SK-N-SH (cell line): ENCODE data around the gene CPA4. TPM values are rescaled to one million over a fixed set of nuclear protein-coding genes. Genes with fewer than 3 reads are reported as not detected.

ENCODE experiments used
- CTCF ChIA-PET: fragments of 300-600, 350-600 bp; formaldehyde crosslinking; extraction: SDS; loops from one replicate; lab custom pipeline; 2021; lab: Yijun Ruan, JAX
- POLR2A ChIA-PET: fragments of 350-600 bp; sonication (Branson Sonifier 250); formaldehyde crosslinking; extraction: SDS; loops from one replicate; lab custom pipeline; 2020; ENCODE audit warnings: antibody characterized with exemption, inconsistent platforms; lab: Yijun Ruan, JAX
- DNase-seq: peaks from one replicate; pipeline ENCODE4 v3.0.0; 2012
- H2AFZ ChIP-seq: fragments of 200-600 bp; sonication (generic); 2 replicates; pipeline ENCODE4 v1.8.1; 2016; ENCODE audit warnings: antibody characterized with exemption, mild to moderate bottlenecking, low read depth
- H3F3A ChIP-seq: fragments of 200-600 bp; sonication (generic); replicated peaks from 2 replicates; pipeline ENCODE3; 2016; ENCODE audit warnings: antibody characterized with exemption, mild to moderate bottlenecking; ENCODE audit not compliant: insufficient read depth
- H3K27ac ChIP-seq, 2 experiments: fragments of 200-500 bp in 1 of 2; fragments of 200-600 bp in 1 of 2; sonication (Bioruptor generic) in 1 of 2; sonication (generic), shearing (Covaris generic) in 1 of 2; 2 replicates each; pipeline versions ENCODE4 v1.5.1 to v1.6.1; 2014 to 2016; ENCODE audit warnings: low read depth in 2 of 2, inconsistent platforms in 1 of 2, low read length in 1 of 2, mild to moderate bottlenecking in 1 of 2, mixed read lengths in 1 of 2
- H3K27me3 ChIP-seq: fragments of 200-600 bp; sonication (generic), shearing (Covaris generic); 2 replicates; pipeline ENCODE4 v1.6.1; 2016; ENCODE audit warnings: mixed run types; ENCODE audit not compliant: insufficient read depth
- H3K36me3 ChIP-seq, 2 experiments: fragments of 200-500 bp in 1 of 2; fragments of 200-600 bp in 1 of 2; sonication (Bioruptor generic) in 1 of 2; sonication (generic) in 1 of 2; replicated peaks in 1 of 2; 2 replicates each; pipeline versions ENCODE3 to v1.5.1; 2014 to 2016; ENCODE audit warnings: low read length in 1 of 2, mild to moderate bottlenecking in 1 of 2; ENCODE audit not compliant: insufficient read depth in 2 of 2, control insufficient read depth in 1 of 2
- H3K4me1 ChIP-seq, 2 experiments: fragments of 200-500 bp in 1 of 2; fragments of 200-600 bp in 1 of 2; sonication (Bioruptor generic) in 1 of 2; sonication (generic), shearing (Covaris generic) in 1 of 2; 2 replicates each; pipeline versions ENCODE4 v1.5.1 to v1.6.1; 2014 to 2016; ENCODE audit warnings: low read depth in 1 of 2, low read length in 1 of 2, mixed run types in 1 of 2; ENCODE audit not compliant: insufficient read depth in 2 of 2, control insufficient read depth in 1 of 2
- H3K4me2 ChIP-seq: fragments of 200-600 bp; sonication (generic), shearing (Covaris generic); 2 replicates; pipeline ENCODE4 v1.6.1; 2017; ENCODE audit warnings: mixed run types
- H3K4me3 ChIP-seq, 2 experiments: fragments of 200-500 bp in 1 of 2; fragments of 200-600 bp in 1 of 2; sonication (Bioruptor generic) in 1 of 2; sonication (generic), shearing (Covaris generic) in 1 of 2; 2 replicates each; pipeline versions ENCODE4 v1.5.1 to v1.8.1; 2014 to 2016; ENCODE audit warnings: low read depth in 2 of 2, inconsistent platforms in 1 of 2, low read length in 1 of 2, mild to moderate bottlenecking in 1 of 2, mixed read lengths in 1 of 2, moderate library complexity in 1 of 2
- H3K79me2 ChIP-seq: fragments of 200-600 bp; sonication (generic); 2 replicates; pipeline ENCODE4 v1.8.1; 2017; ENCODE audit warnings: mild to moderate bottlenecking; ENCODE audit not compliant: insufficient read depth
- H3K9ac ChIP-seq: fragments of 200-600 bp; sonication (generic); 2 replicates; pipeline ENCODE4 v1.6.1; 2017; ENCODE audit warnings: mixed run types
- H3K9me2 ChIP-seq: fragments of 200-600 bp; sonication (generic); 2 replicates; pipeline ENCODE4 v1.6.1; 2017; ENCODE audit warnings: mixed run types
- H3K9me3 ChIP-seq: fragments of 200-600 bp; sonication (generic); 2 replicates; pipeline ENCODE4 v1.6.1; 2017; ENCODE audit warnings: mixed run types, mild to moderate bottlenecking, moderate library complexity
- H4K20me1 ChIP-seq: fragments of 200-600 bp; sonication (generic); 2 replicates; pipeline ENCODE4 v1.6.1; 2017; ENCODE audit warnings: mild to moderate bottlenecking, mixed run types; ENCODE audit not compliant: insufficient read depth
- CTCF ChIP-seq: fragments of 200-600 bp; sonication (generic); IDR thresholded peaks from 2 replicates; pipeline ENCODE4 v1.6.1; 2017; ENCODE audit warnings: antibody characterized with exemption, mild to moderate bottlenecking, moderate library complexity
- ELF1 ChIP-seq: IDR thresholded peaks from 2 replicates; pipeline ENCODE4 v1.4.0; 2012
- EP300 ChIP-seq, 2 experiments: IDR thresholded peaks; 2 replicates each; pipeline versions ENCODE4 v1.4.0 to v1.6.1; 2012; ENCODE audit warnings: borderline replicate concordance in 1 of 2, low read depth in 1 of 2, low read length in 1 of 2
- EZH2phosphoT487 ChIP-seq: fragments of 200-600 bp; sonication (generic); IDR thresholded peaks from 2 replicates; pipeline ENCODE4 v1.6.1; 2017; ENCODE audit warnings: low read depth, mixed run types, mild to moderate bottlenecking, antibody characterized with exemption, moderate library complexity, borderline replicate concordance
- FOXM1 ChIP-seq: IDR thresholded peaks from 2 replicates; pipeline ENCODE4 v1.4.0; 2012; ENCODE audit warnings: low read depth, mild to moderate bottlenecking
- IRF3 ChIP-seq: fragments of 150-350 bp; IDR thresholded peaks from 2 replicates; pipeline ENCODE4 v1.6.1; 2016; ENCODE audit warnings: mild to moderate bottlenecking, low read depth, low read length
- MAX ChIP-seq: IDR thresholded peaks from 2 replicates; pipeline ENCODE4 v1.4.0; 2012; ENCODE audit warnings: low read depth
- MXI1 ChIP-seq: IDR thresholded peaks from 2 replicates; pipeline ENCODE4 v1.6.1; 2012; ENCODE audit warnings: mild to moderate bottlenecking, low read depth, low read length, improper control_type of control experiment
- RCOR1 ChIP-seq: fragments of 150-350 bp; IDR thresholded peaks from 2 replicates; pipeline ENCODE4 v1.6.1; 2017; ENCODE audit warnings: antibody characterized with exemption, low read length
- RFX5 ChIP-seq: IDR thresholded peaks from 2 replicates; pipeline ENCODE4 v1.6.1; 2012; ENCODE audit warnings: mild to moderate bottlenecking, improper control_type of control experiment, low read length
- RXRA ChIP-seq: IDR thresholded peaks from 2 replicates; pipeline ENCODE4 v1.4.0; 2012; ENCODE audit warnings: low read depth, mild to moderate bottlenecking, borderline replicate concordance
- SMC3 ChIP-seq: IDR thresholded peaks from 2 replicates; pipeline ENCODE4 v1.6.1; 2012; ENCODE audit warnings: low read depth, low read length, improper control_type of control experiment
- TAF1 ChIP-seq: IDR thresholded peaks from 2 replicates; pipeline ENCODE4 v1.6.1; 2012; ENCODE audit warnings: low read depth, mild to moderate bottlenecking, low read length, moderate library complexity, borderline replicate concordance
- TCF12 ChIP-seq: IDR thresholded peaks from 2 replicates; pipeline ENCODE4 v1.4.0; 2012
- TEAD4 ChIP-seq: IDR thresholded peaks from 2 replicates; pipeline ENCODE4 v1.4.0; 2012; ENCODE audit warnings: mild to moderate bottlenecking, borderline replicate concordance; ENCODE audit not compliant: insufficient read depth
- USF1 ChIP-seq: IDR thresholded peaks from 2 replicates; pipeline ENCODE4 v1.4.0; 2012; ENCODE audit warnings: low read depth, borderline replicate concordance
- YY1 ChIP-seq: IDR thresholded peaks from 2 replicates; pipeline ENCODE4 v1.4.0; 2012; ENCODE audit warnings: low read depth, mild to moderate bottlenecking
- ZBTB33 ChIP-seq: IDR thresholded peaks from 2 replicates; pipeline ENCODE4 v1.4.0; 2012; ENCODE audit warnings: low read depth, borderline replicate concordance
- polyA plus RNA-seq, 3 experiments: library from polyadenylated mRNA; depleted of rRNA; stranded (reverse); fragments of >200 nt; gene quantifications; 2 replicates each; pipeline ENCODE4 v1.2.3, GENCODE V29; 2012

CPA4 gene
- polyA plus RNA-seq, 1 of the 3 experiments (the other 2 are of a cell fraction), result 176 TPM

GRCh38 chr7:130302649-130303048, 9.7 kb downstream of the CPA4 start:
- H3K9me2 ChIP-seq, result no peaks in the 10 kb centered on the region
- POLR2A ChIA-PET, result no interaction called here
- DNase-seq, result no peak

More at GRCh38 chr7:130302649-130303048, 9.7 kb downstream of the CPA4 start:
- no peak overlapping the region for H3K9ac ChIP-seq
- H3K79me2 ChIP-seq, result no peaks in the 10 kb centered on the region
- no peaks in the 10 kb centered on the region for H3F3A ChIP-seq
- TF ChIP-seq YY1 (no peak), RFX5 (no peak), MAX (no peak), EP300 (IDR thresholded peaks at IDR 0.05; ENCODE audit: borderline replicate concordance in 1 of 2, low read depth in 1 of 2, low read length in 1 of 2) (no peak), FOXM1 (no peak), TAF1 (no peak), USF1 (no peak), IRF3 (no peak), CTCF (no peak), RXRA (no peak), TCF12 (no peak), EZH2phosphoT487 (no peak), ELF1 (no peak), TEAD4 (no peak), MXI1 (no peak), RCOR1 (no peak), SMC3 (no peak), ZBTB33 (no peak)
- H3K4me3 ChIP-seq, result no peak overlapping the region
- no peaks in the 10 kb centered on the region for H4K20me1 ChIP-seq
- H3K36me3 ChIP-seq, result peaks cover 4 to 15% of the 10 kb centered on the region in 2 experiments
- H3K9me3 ChIP-seq, result no peaks in the 10 kb centered on the region
- CTCF ChIA-PET, result interaction anchor here (1.3 to 1.7 kb wide), 3 partner anchors 9 to 456 kb away, joined by 4 to 5 read pairs (median 5); no protein-coding TSS in a partner anchor
- peaks cover 0 to 12% of the 10 kb centered on the region in 2 experiments; a peak in 1 of 4 replicates for H3K4me1 ChIP-seq
- no peak overlapping the region for H3K4me2 ChIP-seq
- no peak overlapping the region for H2AFZ ChIP-seq
- no peak overlapping the region for H3K27ac ChIP-seq
- no peaks in the 10 kb centered on the region for H3K27me3 ChIP-seq
